DMS53 (cell line): ENCODE measurements around the gene PIRT.
"Not testable (repeated sequence)": the region's sequence is repeated elsewhere in the genome, so short reads cannot be mapped to it uniquely, and the experiment has no call there.

Experiments used
- DNase-seq: peaks from one replicate; lab custom pipeline; 2025; lab: John Stamatoyannopoulos, UW

Gene PIRT

GRCh38 chr17:10837921-10838320 lies at the start of gene PIRT:
PIRT (minus strand) TSS chr17:10838087; CDS start chr17:10825645, 12,442 bp downstream.
- no peak for DNase-seq

GRCh38 chr17:10881959-10882358 lies 44.1 kb upstream of the PIRT start:
- no peak for DNase-seq

GRCh38 chr17:10879190-10879836 lies 41.4 kb upstream of the PIRT start:
- DNase-seq = peak; percentile 0

- DNase-seq = peak; percentile 39
Measured at GRCh38 chr17:10875984-10876555, 38.2 kb upstream of the PIRT start.

GRCh38 chr17:10875430-10875851 lies 37.6 kb upstream of the PIRT start:
- DNase-seq = no peak

- DNase-seq = no peak
Measured at GRCh38 chr17:10871914-10872313, 34.0 kb upstream of the PIRT start.

- DNase-seq = no peak
Measured at GRCh38 chr17:10870336-10871050, 32.6 kb upstream of the PIRT start.

GRCh38 chr17:10868744-10869143 lies 30.9 kb upstream of the PIRT start:
- not testable (repeated sequence) for DNase-seq

- DNase-seq = no peak
Measured at GRCh38 chr17:10859051-10859450, 21.2 kb upstream of the PIRT start.

GRCh38 chr17:10857976-10858375 lies 20.1 kb upstream of the PIRT start:
- no peak for DNase-seq

- not testable (repeated sequence) for DNase-seq
Measured at GRCh38 chr17:10846636-10847035, 8.7 kb upstream of the PIRT start.

GRCh38 chr17:10845388-10845751 lies 7.5 kb upstream of the PIRT start:
- DNase-seq = no peak

GRCh38 chr17:10844621-10845387 lies 6.9 kb upstream of the PIRT start:
- DNase-seq = peak; percentile 40

- no peak for DNase-seq
Measured at GRCh38 chr17:10843811-10844210, 5.9 kb upstream of the PIRT start.

GRCh38 chr17:10842658-10843057 lies 4.8 kb upstream of the PIRT start:
- DNase-seq = no peak

- DNase-seq = no peak
Measured at GRCh38 chr17:10838682-10839081, 795 bp upstream of the PIRT start.

GRCh38 chr17:10836966-10837590 lies 809 bp downstream of the PIRT start:
- no peak for DNase-seq

GRCh38 chr17:10836145-10836544 lies 1.7 kb downstream of the PIRT start:
- DNase-seq = no peak

GRCh38 chr17:10831696-10832095 lies 6.2 kb downstream of the PIRT start:
- no peak for DNase-seq

- no peak for DNase-seq
Measured at GRCh38 chr17:10827898-10828552, 9.9 kb downstream of the PIRT start.

GRCh38 chr17:10824874-10825273 lies 13.0 kb downstream of the PIRT start:
- no peak for DNase-seq

GRCh38 chr17:10821770-10822169 lies 16.1 kb downstream of the PIRT start:
- no peak for DNase-seq
